ENCODE results near the gene MFSD6.

GRCh38 chr2:190420801-190421200 is 12.6 kb downstream of the MFSD6 start:
- TF ChIP-seq CTCF (IDR thresholded peaks at IDR 0.05) (no peak), MEF2A (IDR thresholded peaks at IDR 0.05; ENCODE audit: borderline replicate concordance, low read depth) (no peak), SIN3A (IDR thresholded peaks at IDR 0.05; ENCODE audit: borderline replicate concordance, low read depth, low read length) (no peak), PBX3 (IDR thresholded peaks at IDR 0.05) (no peak), TEAD4 (IDR thresholded peaks at IDR 0.05; ENCODE audit: borderline replicate concordance, insufficient read depth) (no peak), IRF3 (IDR thresholded peaks at IDR 0.05; ENCODE audit: low read depth, low read length) (no peak), REST (IDR thresholded peaks at IDR 0.05; ENCODE audit: low read depth, low read length) (no peak), EZH2phosphoT487 (IDR thresholded peaks at IDR 0.05; ENCODE audit: borderline replicate concordance, low read depth) (no peak), ELF1 (IDR thresholded peaks at IDR 0.05) (no peak), CHD2 (IDR thresholded peaks at IDR 0.05; ENCODE audit: low read length, partially characterized antibody) (no peak), ZBTB33 (IDR thresholded peaks at IDR 0.05; ENCODE audit: borderline replicate concordance, low read depth) (no peak)
